HG03575 (cell line): ENCODE data around the gene CCDC106.

Experiments
- ATAC-seq: cut with Tn5 transposase; IDR thresholded peaks from one replicate; pipeline ENCODE4 v1.9.1; 2021; ENCODE audit not compliant: unreplicated experiment, insufficient number of reproducible peaks, low FRiP score; ENCODE audit errors: extremely low read depth

Gene CCDC106

GRCh38 chr19:55676383-55676782 lies 28.4 kb downstream of the CCDC106 start:
- no peak for ATAC-seq

- no peak for ATAC-seq
These were observed 29.0 kb downstream of the CCDC106 start for GRCh38 chr19:55676889-55677505.

- ATAC-seq, result no peak
These were observed 29.6 kb downstream of the CCDC106 start for GRCh38 chr19:55677572-55678028.

- ATAC-seq, result peak; percentile 45
These were observed 30.2 kb downstream of the CCDC106 start for GRCh38 chr19:55678121-55678671.

- no peak for ATAC-seq
These were observed 31.6 kb downstream of the CCDC106 start for GRCh38 chr19:55679343-55680257.

- ATAC-seq, result no peak
These were observed 32.5 kb downstream of the CCDC106 start for GRCh38 chr19:55680339-55681130.

GRCh38 chr19:55681131-55682092 lies 33.4 kb downstream of the CCDC106 start:
- no peak for ATAC-seq

- no peak for ATAC-seq
These were observed 35.6 kb downstream of the CCDC106 start for GRCh38 chr19:55683449-55684261.

- ATAC-seq, result no peak
These were observed 37.1 kb downstream of the CCDC106 start for GRCh38 chr19:55684946-55685681.

GRCh38 chr19:55685776-55686175 lies 37.8 kb downstream of the CCDC106 start:
- no peak for ATAC-seq

GRCh38 chr19:55686311-55687050 lies 38.5 kb downstream of the CCDC106 start:
- ATAC-seq, result no peak

GRCh38 chr19:55687281-55688201 lies 39.5 kb downstream of the CCDC106 start:
- no peak for ATAC-seq

GRCh38 chr19:55688422-55689218 lies 40.6 kb downstream of the CCDC106 start:
- ATAC-seq, result no peak

GRCh38 chr19:55689411-55690108 lies 41.5 kb downstream of the CCDC106 start:
- no peak for ATAC-seq
